HCT116 (cell line): ENCODE results near the gene CDON. TPM values are rescaled to one million over a fixed set of nuclear protein-coding genes. Genes with fewer than 3 reads are reported as not detected.

Source experiments
- ATAC-seq: fragments of 200-7000 bp; cut with Tn5 transposase; 2 replicates; pipeline ENCODE4 v1.9.1; 2020; ENCODE audit warnings: mild to moderate bottlenecking, moderate library complexity
- BruUV-seq: library from RNA; stranded (reverse); fragments of 400-500 nt; replicated peaks from 2 replicates; lab custom pipeline; 2021; lab: Mats Ljungman, UMichigan
- CTCF ChIA-PET: fragments of 300-600 bp; sonication (Branson Sonifier 250); formaldehyde crosslinking; loops from one replicate; lab custom pipeline; 2021; ENCODE audit warnings: antibody characterized with exemption; lab: Charles Lee
- POLR2A ChIA-PET: fragments of 300-600, 350-600 bp; sonication (Branson Sonifier 250); formaldehyde crosslinking; loops from one replicate; lab custom pipeline; 2021; ENCODE audit warnings: antibody characterized with exemption; lab: Charles Lee
- RAD21 ChIA-PET, 2 experiments: fragments of 300-600 bp; sonication (Branson Sonifier 250); formaldehyde crosslinking; loops; one replicate each; lab custom pipeline; 2023; ENCODE audit warnings: low total read pairs in 2 of 2; ENCODE audit not compliant: uncharacterized antibody in 2 of 2, unreplicated experiment in 2 of 2, low non-redundant PET in 1 of 2; lab: Charles Lee
- DNase-seq: peaks from one replicate; pipeline ENCODE4 v3.0.0-alpha.2; 2010; ENCODE audit warnings: low read depth, low spot score
- H2AFZ ChIP-seq: fragments of 200-600 bp; shearing (Covaris generic), sonication (generic); 2 replicates; pipeline ENCODE4 v1.6.1; 2017; ENCODE audit warnings: low read depth, mixed run types, mixed read lengths, antibody characterized with exemption, low read length; ENCODE audit not compliant: poor library complexity, severe bottlenecking
- H3K27ac ChIP-seq: 2 replicates; pipeline ENCODE4 v1.5.1; 2012; ENCODE audit warnings: low read depth, low read length
- H3K27me3 ChIP-seq: fragments of 200-600 bp; sonication (generic); 2 replicates; pipeline ENCODE4 v1.6.1; 2016; ENCODE audit warnings: mixed run types, low read length, mixed read lengths; ENCODE audit not compliant: insufficient read depth
- H3K36me3 ChIP-seq, 2 experiments: fragments of 200-500 bp in 1 of 2; fragments of 200-600 bp in 1 of 2; sonication (Bioruptor generic) in 1 of 2; sonication (generic) in 1 of 2; 2 replicates each; pipeline versions ENCODE4 v1.5.1 to v1.6.1; 2014 to 2016; ENCODE audit warnings: low read length in 2 of 2, inconsistent platforms in 1 of 2, mixed read lengths in 1 of 2, mixed run types in 1 of 2; ENCODE audit not compliant: insufficient read depth in 2 of 2, control insufficient read depth in 1 of 2
- H3K4me1 ChIP-seq, 2 experiments: fragments of 200-600 bp in 1 of 2; sonication (generic) in 1 of 2; 2 replicates each; pipeline versions ENCODE4 v1.5.1 to v1.6.1; 2012 to 2017; ENCODE audit warnings: low read length in 2 of 2, inconsistent platforms in 1 of 2, mild to moderate bottlenecking in 1 of 2, mixed read lengths in 1 of 2, mixed run types in 1 of 2, moderate library complexity in 1 of 2; ENCODE audit not compliant: insufficient read depth in 2 of 2, control insufficient read depth in 1 of 2
- H3K4me2 ChIP-seq: fragments of 200-600 bp; sonication (generic); 2 replicates; pipeline ENCODE4 v1.6.1; 2017; ENCODE audit warnings: mixed run types, low read length, mixed read lengths
- H3K4me3 ChIP-seq, 2 experiments: fragments of 200-600 bp in 1 of 2; sonication (generic) in 1 of 2; replicated peaks in 1 of 2; 2 replicates each; pipeline ENCODE4 v1.5.1; 2011 to 2016; ENCODE audit warnings: low read length in 2 of 2, control low read depth in 1 of 2, low read depth in 1 of 2, mild to moderate bottlenecking in 1 of 2, mixed read lengths in 1 of 2, mixed run types in 1 of 2
- H3K79me2 ChIP-seq: fragments of 200-600 bp; sonication (generic); 2 replicates; pipeline ENCODE4 v1.6.1; 2017; ENCODE audit warnings: mild to moderate bottlenecking, mixed run types, low read length, moderate library complexity, mixed read lengths; ENCODE audit not compliant: insufficient read depth
- H3K9ac ChIP-seq: fragments of 200-600 bp; sonication (generic); 2 replicates; pipeline ENCODE4 v1.6.1; 2016; ENCODE audit warnings: low read length, mixed read lengths
- H3K9me2 ChIP-seq: fragments of 200-600 bp; sonication (generic), shearing (Covaris generic); 2 replicates; pipeline ENCODE4 v1.6.1; 2017; ENCODE audit warnings: mixed run types, mild to moderate bottlenecking, moderate library complexity; ENCODE audit not compliant: insufficient read depth
- H3K9me3 ChIP-seq, 2 experiments: fragments of 200-500 bp in 1 of 2; fragments of 200-600 bp in 1 of 2; sonication (Bioruptor generic) in 1 of 2; sonication (generic) in 1 of 2; 2 replicates each; pipeline ENCODE4 v1.6.1; 2014 to 2017; ENCODE audit warnings: low read length in 2 of 2, mixed read lengths in 2 of 2, inconsistent platforms in 1 of 2, low read depth in 1 of 2, mild to moderate bottlenecking in 1 of 2, mixed run types in 1 of 2, moderate library complexity in 1 of 2; ENCODE audit not compliant: control insufficient read depth in 1 of 2, insufficient read depth in 1 of 2
- H4K20me1 ChIP-seq: fragments of 200-600 bp; sonication (generic), shearing (Covaris generic); 2 replicates; pipeline ENCODE4 v1.6.1; 2017; ENCODE audit warnings: mixed run types, mild to moderate bottlenecking, moderate library complexity; ENCODE audit not compliant: insufficient read depth
- CBX3 ChIP-seq: IDR thresholded peaks from 2 replicates; pipeline ENCODE4 v1.6.1; 2012; ENCODE audit warnings: low read depth
- EGR1 ChIP-seq: IDR thresholded peaks from 2 replicates; pipeline ENCODE4 v1.6.1; 2012; ENCODE audit warnings: low read depth
- EZH2phosphoT487 ChIP-seq: fragments of 200-600 bp; IDR thresholded peaks from 2 replicates; pipeline ENCODE4 v1.6.1; 2018; ENCODE audit warnings: antibody characterized with exemption, borderline replicate concordance
- FOSL1 ChIP-seq: IDR thresholded peaks from 2 replicates; pipeline ENCODE4 v1.6.1; 2012; ENCODE audit warnings: low read depth
- JUND ChIP-seq: IDR thresholded peaks from 2 replicates; pipeline ENCODE4 v1.6.1; 2012
- MAX ChIP-seq: IDR thresholded peaks from 2 replicates; pipeline ENCODE4 v1.6.1; 2012
- POLR2A ChIP-seq: IDR thresholded peaks from 2 replicates; pipeline ENCODE4 v1.7.0; 2011; ENCODE audit warnings: borderline replicate concordance; ENCODE audit not compliant: insufficient read depth, insufficient read length; ENCODE audit errors: extremely low read depth
- POLR2AphosphoS5 ChIP-seq: IDR thresholded peaks from 2 replicates; pipeline ENCODE4 v1.6.1; 2011; ENCODE audit warnings: mild to moderate bottlenecking, low read depth, low read length, moderate library complexity
- REST ChIP-seq: IDR thresholded peaks from 2 replicates; pipeline ENCODE4 v1.6.1; 2012; ENCODE audit warnings: low read depth
- SIN3A ChIP-seq: IDR thresholded peaks from 2 replicates; pipeline ENCODE4 v1.6.1; 2012; ENCODE audit warnings: low read depth
- SP1 ChIP-seq: IDR thresholded peaks from 2 replicates; pipeline ENCODE4 v1.6.1; 2012; ENCODE audit warnings: low read depth
- TCF7L2 ChIP-seq: IDR thresholded peaks from 2 replicates; pipeline ENCODE4 v1.7.0; 2011; ENCODE audit warnings: borderline replicate concordance, inconsistent platforms; ENCODE audit not compliant: insufficient read depth, insufficient read length; ENCODE audit errors: extremely low read depth
- YY1 ChIP-seq: IDR thresholded peaks from 2 replicates; pipeline ENCODE4 v1.6.1; 2011; ENCODE audit warnings: low read length, low read depth, moderate library complexity, mild to moderate bottlenecking; ENCODE audit not compliant: insufficient replicate concordance; ENCODE audit errors: extremely low read depth
- intact Hi-C: fragments of 100-400 bp; cut with micrococcal nuclease; formaldehyde crosslinking; loops from 2 replicates; pipeline ENCODE4 v1.10.0; 2022
- total RNA-seq: library from RNA; stranded (reverse); gene quantifications from one replicate; pipeline ENCODE4 v1.2.1, GENCODE V29; 2021; ENCODE audit not compliant: unreplicated experiment
- TF ChIP-seq, protein P1 (sequence below), 3 experiments: fragments of 200-600 bp in 1 of 3; sonication (generic) in 1 of 3; IDR thresholded peaks in 2 of 3; conservative IDR thresholded peaks in 1 of 3; 2 replicates each; pipeline ENCODE4 v1.5.1; 2012 to 2017; ENCODE audit warnings: low read depth in 2 of 3, low read length in 2 of 3, antibody characterized with exemption in 1 of 3, borderline replicate concordance in 1 of 3, control low read depth in 1 of 3, mild to moderate bottlenecking in 1 of 3, mixed read lengths in 1 of 3, mixed run types in 1 of 3, moderate library complexity in 1 of 3; ENCODE audit not compliant: insufficient read depth in 1 of 3
- TF ChIP-seq, protein P2 (sequence below): IDR thresholded peaks from 2 replicates; pipeline ENCODE4 v1.6.1; 2011; ENCODE audit warnings: mild to moderate bottlenecking, low read length, moderate library complexity; ENCODE audit not compliant: insufficient replicate concordance; ENCODE audit errors: extremely low read depth

The CDON gene
- total RNA-seq, 1 experiment from 2014 or later, result 16.9 TPM

- ATAC-seq, result no peak
- Histone ChIP-seq H3K4me1 (no peaks in the 10 kb centered on the region), H2AFZ (no peak overlapping the region), H4K20me1 (no peaks in the 10 kb centered on the region)
- TF ChIP-seq MAX (no peak), POLR2A (no peak), EZH2phosphoT487 (no peak), POLR2AphosphoS5 (no peak), REST (no peak), CBX3 (no peak), EGR1 (no peak), JUND (no peak), TCF7L2 (no peak), SP1 (no peak), YY1 (no peak), FOSL1 (no peak), SIN3A (no peak)
- TF ChIP-seq, protein P1, sequence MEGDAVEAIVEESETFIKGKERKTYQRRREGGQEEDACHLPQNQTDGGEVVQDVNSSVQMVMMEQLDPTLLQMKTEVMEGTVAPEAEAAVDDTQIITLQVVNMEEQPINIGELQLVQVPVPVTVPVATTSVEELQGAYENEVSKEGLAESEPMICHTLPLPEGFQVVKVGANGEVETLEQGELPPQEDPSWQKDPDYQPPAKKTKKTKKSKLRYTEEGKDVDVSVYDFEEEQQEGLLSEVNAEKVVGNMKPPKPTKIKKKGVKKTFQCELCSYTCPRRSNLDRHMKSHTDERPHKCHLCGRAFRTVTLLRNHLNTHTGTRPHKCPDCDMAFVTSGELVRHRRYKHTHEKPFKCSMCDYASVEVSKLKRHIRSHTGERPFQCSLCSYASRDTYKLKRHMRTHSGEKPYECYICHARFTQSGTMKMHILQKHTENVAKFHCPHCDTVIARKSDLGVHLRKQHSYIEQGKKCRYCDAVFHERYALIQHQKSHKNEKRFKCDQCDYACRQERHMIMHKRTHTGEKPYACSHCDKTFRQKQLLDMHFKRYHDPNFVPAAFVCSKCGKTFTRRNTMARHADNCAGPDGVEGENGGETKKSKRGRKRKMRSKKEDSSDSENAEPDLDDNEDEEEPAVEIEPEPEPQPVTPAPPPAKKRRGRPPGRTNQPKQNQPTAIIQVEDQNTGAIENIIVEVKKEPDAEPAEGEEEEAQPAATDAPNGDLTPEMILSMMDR (IDR thresholded peaks at IDR 0.05 in 2 of 3, conservative IDR thresholded peaks at IDR 0.05 in 1 of 3; ENCODE audit: borderline replicate concordance in 1 of 3, insufficient read depth in 1 of 3, low read depth in 2 of 3, low read length in 2 of 3), result no peak
- TF ChIP-seq, protein P2, sequence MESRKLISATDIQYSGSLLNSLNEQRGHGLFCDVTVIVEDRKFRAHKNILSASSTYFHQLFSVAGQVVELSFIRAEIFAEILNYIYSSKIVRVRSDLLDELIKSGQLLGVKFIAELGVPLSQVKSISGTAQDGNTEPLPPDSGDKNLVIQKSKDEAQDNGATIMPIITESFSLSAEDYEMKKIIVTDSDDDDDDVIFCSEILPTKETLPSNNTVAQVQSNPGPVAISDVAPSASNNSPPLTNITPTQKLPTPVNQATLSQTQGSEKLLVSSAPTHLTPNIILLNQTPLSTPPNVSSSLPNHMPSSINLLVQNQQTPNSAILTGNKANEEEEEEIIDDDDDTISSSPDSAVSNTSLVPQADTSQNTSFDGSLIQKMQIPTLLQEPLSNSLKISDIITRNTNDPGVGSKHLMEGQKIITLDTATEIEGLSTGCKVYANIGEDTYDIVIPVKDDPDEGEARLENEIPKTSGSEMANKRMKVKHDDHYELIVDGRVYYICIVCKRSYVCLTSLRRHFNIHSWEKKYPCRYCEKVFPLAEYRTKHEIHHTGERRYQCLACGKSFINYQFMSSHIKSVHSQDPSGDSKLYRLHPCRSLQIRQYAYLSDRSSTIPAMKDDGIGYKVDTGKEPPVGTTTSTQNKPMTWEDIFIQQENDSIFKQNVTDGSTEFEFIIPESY, result no peak
- TF ChIP-seq, all 23 proteins: peak for 0
- Histone ChIP-seq H3K27me3 (no peaks in the 10 kb centered on the region), H3K36me3 (no peaks in the 10 kb centered on the region), H3K4me2 (no peak overlapping the region), H3K4me3 (no peak overlapping the region), H3K79me2 (no peaks in the 10 kb centered on the region), H3K9me3 (no peaks in the 10 kb centered on the region), H3K27ac (no peak overlapping the region), H3K9me2 (no peaks in the 10 kb centered on the region), H3K9ac (no peak overlapping the region)
- ChIA-PET CTCF (no interaction called here), RAD21 (no interaction called here), POLR2A (no interaction called here)
- intact Hi-C loops, result no loop called here
- no peak for DNase-seq
- BruUV-seq, result no TSS peak
These were observed 28.4 kb downstream of the CDON start for GRCh38 chr11:126034039-126034932.
